ENCODE data around the gene MUC2. TPM values are rescaled to one million over a fixed set of nuclear protein-coding genes. Genes with fewer than 3 reads are reported as not detected.
A peak's percentile ranks its signal among the peaks of the same experiment; 100 is the strongest.

The MUC2 gene
- polyA plus RNA-seq, 1 donor from 2014 or later: not detected

- peaks cover 11% of the 10 kb centered on the region for H3K27me3 Mint-ChIP-seq
- no peaks in the 10 kb centered on the region for H3K36me3 Mint-ChIP-seq
- H3K9me3 Mint-ChIP-seq: no peaks in the 10 kb centered on the region
- H3K4me1 Mint-ChIP-seq: peaks cover 0 to 2% (median 2%) of the 10 kb centered on the region in 3 donors
- H3K4me3 Mint-ChIP-seq: no peak overlapping the region
- H3K27ac Mint-ChIP-seq: no peak overlapping the region
Measured at GRCh38 chr11:1053121-1053901, 21.4 kb upstream of the MUC2 start.

DNA sequence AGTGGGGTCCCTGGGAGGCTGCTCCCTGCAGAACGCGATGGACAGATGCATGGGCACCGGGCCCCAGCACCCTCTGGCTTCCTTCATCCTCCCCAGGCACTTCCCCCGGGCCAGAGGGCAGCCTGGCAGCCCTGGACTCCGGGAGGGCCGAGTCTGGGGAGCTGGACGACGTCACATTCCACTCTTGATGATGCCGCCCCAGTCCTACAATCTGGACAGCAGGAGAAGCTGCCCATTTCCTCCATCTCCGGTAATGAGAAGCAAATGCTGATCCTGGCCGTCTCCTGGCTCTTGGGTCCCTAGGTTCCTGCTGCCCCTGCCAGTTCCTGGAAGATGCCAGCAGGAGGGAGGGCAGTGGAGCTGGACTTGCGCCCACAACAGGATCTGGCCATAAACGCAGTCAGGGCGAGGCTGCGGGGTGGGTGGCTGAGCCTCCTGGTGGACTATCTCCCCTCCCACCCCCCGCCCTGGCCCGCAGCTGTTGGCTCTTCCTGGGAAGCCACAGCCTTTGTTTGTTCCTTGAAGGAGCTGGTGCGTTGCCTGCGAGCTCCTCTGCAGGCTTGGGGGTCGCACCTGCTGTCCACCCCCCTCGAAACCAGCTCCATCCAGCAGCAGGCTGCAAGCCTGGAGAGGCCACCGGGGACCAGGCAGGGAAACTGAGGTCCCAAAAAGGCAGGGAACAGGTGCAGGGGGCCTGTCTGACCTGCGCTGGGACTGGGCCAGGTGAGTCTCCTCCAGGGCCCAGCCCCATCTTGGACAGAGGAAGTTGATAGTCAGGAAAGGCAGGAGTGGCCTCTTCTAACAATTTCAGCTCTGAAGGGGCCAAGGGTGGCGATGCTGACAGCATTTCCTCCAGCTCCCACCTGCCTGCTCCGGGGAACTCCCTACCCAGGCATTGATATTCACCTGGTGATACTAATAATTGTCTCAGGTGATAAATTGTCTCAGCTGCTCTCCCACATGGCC lies 20.2 kb upstream of the MUC2 start:
- Mint-ChIP-seq H3K27me3 (peaks cover 11% of the 10 kb centered on the region), H3K4me3 (no peak overlapping the region), H3K9me3 (peaks cover 0 to 2% (median 0%) of the 10 kb centered on the region in 3 donors), H3K4me1 (peaks cover 0 to 2% (median 2%) of the 10 kb centered on the region in 3 donors), H3K27ac (no peak overlapping the region), H3K36me3 (no peaks in the 10 kb centered on the region)

DNA sequence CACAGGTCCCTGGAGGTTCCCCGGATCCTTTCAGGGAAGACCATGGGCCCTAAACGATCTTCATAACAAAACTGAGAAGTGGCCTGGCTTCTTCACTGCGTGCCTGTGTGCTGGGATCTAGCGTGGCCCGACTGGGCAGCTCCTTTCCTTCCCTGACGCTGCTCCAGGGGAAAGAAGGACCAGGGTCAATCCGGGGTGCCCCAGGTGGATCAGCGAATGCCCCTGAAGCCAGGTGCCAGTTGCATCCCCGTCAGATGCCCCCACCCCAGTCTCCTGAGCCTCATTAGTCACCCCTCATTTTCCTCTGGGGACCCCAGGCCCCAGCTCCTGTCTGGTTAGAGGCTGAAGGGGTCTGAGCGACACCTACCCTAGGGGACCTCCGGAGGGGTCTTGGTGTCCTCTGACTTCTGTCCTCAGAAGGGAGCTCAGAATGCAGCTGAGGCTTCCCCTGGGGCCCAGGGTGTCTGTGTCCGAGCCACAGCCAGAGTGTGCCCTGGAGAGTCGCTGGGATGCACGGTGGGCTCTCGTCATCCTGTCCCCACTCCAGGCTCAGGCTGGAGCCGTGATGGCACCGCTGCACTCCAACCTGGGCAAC lies 19.5 kb upstream of the MUC2 start:
- Mint-ChIP-seq H3K27me3 (peaks cover 10% of the 10 kb centered on the region), H3K4me3 (no peak overlapping the region), H3K9me3 (peaks cover 0 to 2% (median 0%) of the 10 kb centered on the region in 3 donors), H3K36me3 (no peaks in the 10 kb centered on the region), H3K27ac (no peak overlapping the region), H3K4me1 (peaks cover 0 to 2% (median 2%) of the 10 kb centered on the region in 3 donors)

DNA sequence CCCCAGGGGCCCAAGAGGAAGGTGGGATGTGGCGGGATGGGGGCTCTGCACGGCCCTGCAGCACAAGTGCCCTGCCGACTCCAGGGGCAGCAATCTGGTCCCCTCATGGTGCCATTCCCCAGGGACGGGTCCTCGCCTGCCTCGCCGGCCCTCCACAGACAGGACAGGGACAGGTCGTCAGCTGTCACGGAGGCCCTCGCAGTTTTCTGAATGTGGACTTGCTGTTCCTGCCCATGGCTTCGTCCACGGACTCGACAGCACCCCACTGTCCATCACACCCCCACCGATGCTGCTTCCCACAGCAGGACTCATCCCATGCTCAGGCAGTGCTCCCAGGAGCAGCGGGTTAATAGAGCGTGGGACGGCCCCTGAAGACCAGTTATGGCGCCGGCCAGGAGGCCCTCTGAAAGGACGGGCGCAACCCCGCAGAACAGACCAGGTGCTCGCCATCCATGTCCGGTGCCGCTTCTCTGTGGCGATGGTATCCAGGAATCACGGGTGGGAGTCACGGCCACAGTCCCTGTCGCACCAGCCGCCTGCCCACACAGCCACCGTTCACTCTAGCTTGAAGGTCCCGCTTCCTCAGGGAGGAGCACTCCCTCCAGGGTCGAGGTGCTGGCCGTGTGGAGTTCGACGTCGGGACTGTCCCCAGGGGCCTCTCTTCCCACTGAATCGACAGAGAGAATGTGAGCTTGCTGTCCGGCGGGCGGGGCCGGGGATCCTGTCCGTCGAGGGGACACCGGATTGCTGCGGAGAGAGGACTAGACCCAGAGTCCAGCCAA lies 18.5 kb upstream of the MUC2 start:
- Mint-ChIP-seq H3K27me3 (peaks cover 11% of the 10 kb centered on the region), H3K27ac (no peak overlapping the region), H3K36me3 (no peaks in the 10 kb centered on the region), H3K4me1 (peaks cover 0 to 2% (median 0%) of the 10 kb centered on the region in 3 donors), H3K9me3 (peaks cover 0 to 2% (median 0%) of the 10 kb centered on the region in 3 donors), H3K4me3 (no peak overlapping the region)

DNA sequence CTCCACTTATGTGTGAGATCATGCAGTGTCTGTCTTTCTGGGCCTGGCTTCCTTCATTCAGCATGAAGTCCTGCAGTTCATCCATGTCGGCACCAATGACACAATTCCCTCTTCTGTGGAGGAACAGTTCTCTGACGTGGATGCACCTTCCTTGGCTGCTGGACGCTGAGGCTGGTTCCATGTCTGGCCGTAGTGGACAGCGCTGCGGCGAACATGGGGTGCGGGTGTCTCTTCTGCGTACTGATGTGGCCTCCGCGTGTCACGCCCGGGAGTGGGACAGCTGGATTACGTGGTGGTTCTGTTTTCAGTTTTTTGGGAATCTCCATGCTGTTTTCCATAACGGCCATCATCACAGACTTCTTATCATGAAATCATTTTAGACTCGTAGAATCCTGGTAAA lies 16.9 kb upstream of the MUC2 start:
- H3K27ac Mint-ChIP-seq: no peak overlapping the region
- peaks cover 2 to 6% (median 5%) of the 10 kb centered on the region in 3 donors for H3K9me3 Mint-ChIP-seq
- no peaks in the 10 kb centered on the region for H3K36me3 Mint-ChIP-seq
- H3K4me3 Mint-ChIP-seq: no peak overlapping the region
- H3K27me3 Mint-ChIP-seq: peaks cover 15% of the 10 kb centered on the region
- peaks cover 0 to 2% (median 0%) of the 10 kb centered on the region in 3 donors for H3K4me1 Mint-ChIP-seq

GRCh38 chr11:1059759-1060158 lies 14.9 kb upstream of the MUC2 start:
- no peak overlapping the region for H3K27ac Mint-ChIP-seq
- H3K9me3 Mint-ChIP-seq: peaks cover 2 to 6% (median 5%) of the 10 kb centered on the region in 3 donors
- no peaks in the 10 kb centered on the region for H3K36me3 Mint-ChIP-seq
- H3K27me3 Mint-ChIP-seq: peaks cover 20% of the 10 kb centered on the region
- H3K4me1 Mint-ChIP-seq: peaks cover 0 to 2% (median 2%) of the 10 kb centered on the region in 3 donors
- no peak overlapping the region for H3K4me3 Mint-ChIP-seq

DNA sequence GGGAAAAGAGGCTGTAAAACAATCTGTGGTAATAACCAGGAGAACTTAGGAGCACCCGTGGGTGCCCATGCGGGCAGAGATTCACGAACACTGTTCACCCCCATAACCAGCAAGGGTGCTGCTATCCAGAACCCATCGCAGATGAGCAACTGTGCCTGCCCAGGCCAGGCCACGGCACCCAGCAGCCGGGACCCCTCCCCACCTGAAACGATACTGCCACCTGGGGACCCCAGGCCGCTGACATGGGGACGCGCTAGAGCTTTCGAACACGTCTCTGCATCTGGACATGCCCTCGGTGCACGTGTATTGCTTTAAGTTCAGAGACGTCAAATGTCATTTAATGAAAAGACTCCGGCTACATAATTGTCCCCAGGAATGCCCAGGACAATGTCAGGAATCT lies 14.3 kb upstream of the MUC2 start:
- Mint-ChIP-seq H3K27ac (peak overlapping the region in 1 of 3 donors; percentile 33), H3K4me3 (no peak overlapping the region), H3K36me3 (no peaks in the 10 kb centered on the region), H3K4me1 (peaks cover 0 to 2% (median 2%) of the 10 kb centered on the region in 3 donors), H3K27me3 (peaks cover 20% of the 10 kb centered on the region), H3K9me3 (peaks cover 2 to 6% (median 5%) of the 10 kb centered on the region in 3 donors)

GRCh38 chr11:1060852-1061616 lies 13.6 kb upstream of the MUC2 start:
- H3K9me3 Mint-ChIP-seq: peaks cover 2 to 6% (median 5%) of the 10 kb centered on the region in 3 donors
- no peak overlapping the region for H3K4me3 Mint-ChIP-seq
- H3K27me3 Mint-ChIP-seq: peaks cover 17% of the 10 kb centered on the region
- H3K36me3 Mint-ChIP-seq: no peaks in the 10 kb centered on the region
- H3K27ac Mint-ChIP-seq: peak overlapping the region in 1 of 3 donors; percentile 33
- H3K4me1 Mint-ChIP-seq: peaks cover 0 to 2% (median 2%) of the 10 kb centered on the region in 3 donors

- no peak overlapping the region for H3K27ac Mint-ChIP-seq
- H3K4me3 Mint-ChIP-seq: no peak overlapping the region
- peaks cover 2 to 6% (median 5%) of the 10 kb centered on the region in 3 donors for H3K9me3 Mint-ChIP-seq
- peaks cover 0 to 2% (median 0%) of the 10 kb centered on the region in 3 donors for H3K4me1 Mint-ChIP-seq
- peaks cover 16% of the 10 kb centered on the region for H3K27me3 Mint-ChIP-seq
- no peaks in the 10 kb centered on the region for H3K36me3 Mint-ChIP-seq
Measured at GRCh38 chr11:1062075-1062820, 12.4 kb upstream of the MUC2 start.

GRCh38 chr11:1064167-1064566 lies 10.5 kb upstream of the MUC2 start:
- H3K36me3 Mint-ChIP-seq: no peaks in the 10 kb centered on the region
- no peak overlapping the region for H3K4me3 Mint-ChIP-seq
- H3K27me3 Mint-ChIP-seq: peaks cover 11% of the 10 kb centered on the region
- H3K4me1 Mint-ChIP-seq: peaks cover 0 to 2% (median 0%) of the 10 kb centered on the region in 3 donors
- peaks cover under 1 to 6% (median 5%) of the 10 kb centered on the region in 3 donors for H3K9me3 Mint-ChIP-seq
- no peak overlapping the region for H3K27ac Mint-ChIP-seq

GRCh38 chr11:1067812-1068496 lies 6.7 kb upstream of the MUC2 start:
- Mint-ChIP-seq H3K36me3 (no peaks in the 10 kb centered on the region), H3K4me3 (no peak overlapping the region), H3K27ac (no peak overlapping the region), H3K27me3 (peaks cover 7% of the 10 kb centered on the region), H3K4me1 (peaks cover 0 to 2% (median 0%) of the 10 kb centered on the region in 3 donors), H3K9me3 (peaks cover 0 to 1% (median 0%) of the 10 kb centered on the region in 3 donors)

- H3K27ac Mint-ChIP-seq: no peak overlapping the region
- peaks cover 5% of the 10 kb centered on the region for H3K27me3 Mint-ChIP-seq
- H3K4me1 Mint-ChIP-seq: no peaks in the 10 kb centered on the region
Measured at GRCh38 chr11:1069740-1070139, 4.9 kb upstream of the MUC2 start.

More at GRCh38 chr11:1069740-1070139, 4.9 kb upstream of the MUC2 start:
- Mint-ChIP-seq H3K9me3 (peaks cover 0 to 1% (median 0%) of the 10 kb centered on the region in 3 donors), H3K36me3 (no peaks in the 10 kb centered on the region), H3K4me3 (no peak overlapping the region)

Data from IgD-negative memory B cell (primary cell).